Right ventricle myocardium superior (tissue), 1 donor: Measurements from ENCODE around the gene WDR18. TPM values are rescaled to one million over a fixed set of nuclear protein-coding genes. Genes with fewer than 3 reads are reported as not detected.
"Not testable (repeated sequence)": the region's sequence is repeated elsewhere in the genome, so short reads cannot be mapped to it uniquely, and the experiment has no call there.

Source experiments
- ATAC-seq: fragments of 200-7000 bp; cut with Tn5 transposase; one replicate; pipeline ENCODE4 v1.9.1; 2020; ENCODE audit warnings: mild to moderate bottlenecking; ENCODE audit not compliant: poor library complexity
- DNase-seq: peaks from one replicate; pipeline ENCODE4 v3.0.0-alpha.2; 2020
- intact Hi-C: fragments of 100-400 bp; cut with DNase I; formaldehyde crosslinking; loops from one replicate; pipeline ENCODE4 v1.11.2; 2022
- total RNA-seq: library from RNA; stranded (reverse); fragmentation: NEBNext Ultra II Directional; extraction: Animal tissue kit (Norgen Biotek cat#: 25700); gene quantifications from one replicate; pipeline ENCODE4 v1.2.1, GENCODE V29; 2021
- donor health status: DM: no; HTN: yes; CAD: no; lungs with severe emphysema.

WDR18 gene
- total RNA-seq, 1 donor from 2014 or later, result 18.6 TPM

DNA sequence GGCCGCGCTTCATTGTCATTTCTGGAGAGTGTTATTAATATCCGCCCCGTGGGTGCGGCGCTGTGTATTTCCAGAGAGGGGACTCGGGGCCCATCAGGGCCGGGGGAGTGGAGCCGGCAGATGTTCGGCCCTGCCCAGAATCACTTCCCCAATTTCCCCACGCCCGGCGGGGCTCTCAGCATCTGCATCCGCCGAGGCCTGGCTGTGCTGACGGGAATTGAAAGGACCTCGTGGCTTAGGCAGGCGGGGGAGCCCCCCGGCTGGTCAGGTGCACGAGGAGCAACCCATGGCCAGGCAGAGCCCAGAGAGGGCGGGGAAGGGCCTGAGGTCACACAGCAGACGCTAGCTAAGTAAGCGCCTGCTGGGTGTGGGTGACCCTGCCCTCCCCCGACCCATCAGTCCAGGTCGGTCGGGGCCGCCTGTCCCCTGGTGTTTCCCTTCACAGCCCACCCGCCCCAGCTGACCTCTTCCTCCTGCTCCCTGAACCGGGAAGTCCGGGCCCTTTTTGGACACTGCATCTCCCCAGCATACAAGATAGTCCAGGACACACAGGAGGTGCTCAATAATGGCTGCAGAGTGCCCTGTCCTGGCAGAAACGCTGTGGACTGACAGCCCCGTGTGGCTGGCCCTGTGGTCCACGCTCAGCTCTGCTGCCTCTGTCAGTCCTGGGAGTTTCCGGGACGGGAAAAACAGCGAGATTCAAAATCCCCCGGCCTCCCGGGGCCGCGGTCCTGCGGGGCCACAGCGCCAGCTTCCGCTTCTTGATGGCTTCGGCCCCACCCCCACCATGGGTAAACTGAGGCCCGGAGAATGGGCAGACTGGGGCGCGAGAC, 36.2 kb upstream of the WDR18 start:
- intact Hi-C loops, result no loop called here
- DNase-seq (peak; percentile 83), ATAC-seq (peak; percentile 78)

- intact Hi-C loops, result no loop called here
- ATAC-seq, result no peak
These were observed 35.2 kb upstream of the WDR18 start for GRCh38 chr19:948842-949496.

GRCh38 chr19:950352-951066, 33.6 kb upstream of the WDR18 start:
- intact Hi-C loops, result no loop called here
- no peak for DNase-seq

More at GRCh38 chr19:948842-949496, 35.2 kb upstream of the WDR18 start:
- no peak for DNase-seq

GRCh38 chr19:952049-952679, 32.0 kb upstream of the WDR18 start:
- ATAC-seq, result no peak
- intact Hi-C loops, result no loop called here
- DNase-seq, result no peak

More at GRCh38 chr19:950352-951066, 33.6 kb upstream of the WDR18 start:
- ATAC-seq, result no peak

DNA sequence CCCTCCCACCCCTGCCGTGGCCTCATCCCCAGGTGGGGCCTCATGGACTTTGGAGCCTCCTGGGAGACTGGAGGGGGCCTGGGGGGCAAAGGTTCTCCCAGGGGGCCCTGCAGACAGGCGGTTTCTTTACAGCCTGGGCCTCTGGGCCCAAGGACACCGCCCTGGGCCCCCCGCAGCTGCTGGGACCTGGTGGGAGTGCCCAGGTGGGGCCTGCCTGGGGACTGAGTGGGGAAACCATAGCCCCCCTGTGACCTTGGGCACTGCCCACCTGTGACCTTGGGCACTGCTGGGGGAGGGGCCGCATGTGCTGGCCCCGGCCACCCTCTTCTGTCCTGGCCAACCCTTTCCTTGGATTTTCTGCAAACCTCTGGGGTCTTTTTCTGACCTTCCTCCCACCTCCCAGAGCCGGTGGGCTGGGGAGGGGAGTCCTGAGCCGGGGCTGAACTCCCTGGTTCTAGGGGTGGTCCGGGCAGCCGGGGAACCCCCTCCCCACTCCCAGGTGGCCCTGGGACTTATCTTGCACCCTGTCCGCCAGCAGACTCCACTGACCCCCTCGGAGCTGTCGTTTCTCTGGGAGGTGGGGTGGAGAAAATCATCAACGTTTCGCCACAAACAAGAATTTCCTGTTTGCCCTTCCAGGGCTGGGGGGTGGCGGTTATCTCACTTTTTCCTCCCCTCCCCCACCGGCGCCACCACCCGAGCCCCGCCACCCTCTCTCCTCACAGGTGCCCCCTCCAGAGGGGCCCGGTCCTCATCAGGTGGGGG, 31.3 kb upstream of the WDR18 start:
- no peak for ATAC-seq
- intact Hi-C loops, result no loop called here
- DNase-seq, result no peak

DNA sequence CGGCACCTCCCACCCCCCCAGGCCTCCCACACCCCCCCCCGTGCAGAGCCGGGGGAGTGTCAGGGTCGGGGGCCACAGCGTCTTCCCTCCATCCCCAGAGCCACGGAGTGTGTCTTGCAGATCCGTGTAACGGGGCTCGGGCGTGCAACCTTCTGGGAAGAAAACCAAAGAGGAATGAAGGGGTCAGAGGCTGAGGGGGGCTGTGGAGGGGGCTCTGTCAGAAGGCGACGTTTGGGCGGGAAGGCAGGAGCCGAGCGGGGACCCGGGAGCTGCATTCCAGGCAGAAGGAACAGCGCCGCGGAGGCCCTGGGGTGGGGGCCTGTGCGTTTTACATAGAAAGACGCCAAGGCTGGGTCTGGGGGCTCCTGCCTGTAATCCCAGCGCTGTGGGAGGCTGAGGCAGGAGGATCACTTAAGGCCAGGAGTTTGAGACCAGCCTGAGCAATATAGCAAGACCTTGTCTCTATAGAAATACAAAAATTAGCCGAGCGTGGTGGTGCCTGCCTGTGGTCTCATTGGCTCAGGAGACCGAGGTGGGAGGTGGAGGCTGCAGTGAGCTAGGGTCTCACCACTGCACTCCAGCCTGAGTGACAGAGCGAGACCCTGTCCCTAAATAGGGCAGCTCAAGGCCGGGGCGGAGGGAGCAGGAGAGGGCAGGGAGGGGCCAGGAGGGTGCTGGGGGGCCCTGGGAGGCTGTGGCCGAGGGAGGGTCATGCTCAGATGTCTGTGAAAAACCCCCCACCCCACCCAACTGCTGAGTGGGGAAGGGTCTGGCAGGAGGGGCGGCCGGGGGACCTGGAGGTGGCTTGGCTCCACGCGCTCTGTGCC, 30.5 kb upstream of the WDR18 start:
- no peak for ATAC-seq
- intact Hi-C loops, result no loop called here
- no peak for DNase-seq

GRCh38 chr19:954272-954671, 29.9 kb upstream of the WDR18 start:
- ATAC-seq, result no peak
- no peak for DNase-seq
- intact Hi-C loops, result no loop called here

DNA sequence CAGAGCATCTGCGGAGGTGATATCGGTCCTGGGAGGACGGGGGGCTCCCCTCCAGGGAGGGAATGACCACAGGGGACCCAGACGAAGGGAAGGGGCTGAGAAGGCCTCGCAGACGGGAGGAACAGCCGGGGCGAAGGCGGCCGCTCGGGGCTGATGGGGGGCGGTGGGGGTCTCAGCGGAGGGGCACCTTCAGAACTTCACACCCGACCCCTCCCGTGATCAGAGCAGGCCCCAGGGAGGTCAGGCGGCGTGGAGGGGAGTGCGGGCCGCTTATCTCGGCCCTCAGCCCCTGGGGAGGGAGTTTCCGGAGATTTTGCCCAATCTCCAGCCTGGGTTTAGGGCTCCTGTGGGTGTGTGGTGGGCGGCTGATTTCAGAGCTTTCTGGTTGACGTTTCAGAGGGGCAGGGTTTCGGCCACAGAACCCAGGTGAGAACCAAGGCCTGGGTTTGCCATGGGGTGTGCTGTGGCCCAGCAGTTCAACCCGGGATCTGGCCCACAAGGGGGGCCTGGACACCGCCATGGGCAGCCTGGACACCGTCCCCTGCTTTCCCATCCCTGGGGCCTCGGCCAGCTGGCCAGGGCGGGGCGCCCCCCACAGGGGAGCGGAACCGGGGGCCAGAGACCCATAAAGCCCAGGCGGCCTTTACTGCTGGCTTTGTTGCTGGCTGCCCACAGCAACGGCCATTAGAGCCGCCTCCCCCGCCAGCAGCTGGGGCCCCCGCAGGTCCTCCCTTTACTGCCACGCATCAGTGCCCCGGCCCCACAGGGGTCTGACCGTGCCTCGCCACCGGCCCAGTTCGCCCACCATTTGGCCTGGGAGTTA, 29.3 kb upstream of the WDR18 start:
- intact Hi-C loops, result no loop called here
- DNase-seq, result no peak
- no peak for ATAC-seq

- intact Hi-C loops, result no loop called here
- no peak for ATAC-seq
- DNase-seq, result no peak
These were observed 28.1 kb upstream of the WDR18 start for GRCh38 chr19:955803-956765.

- DNase-seq, result no peak
- intact Hi-C loops, result no loop called here
- ATAC-seq, result no peak
These were observed 27.2 kb upstream of the WDR18 start for GRCh38 chr19:956766-957440.

- ATAC-seq, intact Hi-C loops, DNase-seq: not testable (repeated sequence)
These were observed 26.6 kb upstream of the WDR18 start for GRCh38 chr19:957578-957977.

DNA sequence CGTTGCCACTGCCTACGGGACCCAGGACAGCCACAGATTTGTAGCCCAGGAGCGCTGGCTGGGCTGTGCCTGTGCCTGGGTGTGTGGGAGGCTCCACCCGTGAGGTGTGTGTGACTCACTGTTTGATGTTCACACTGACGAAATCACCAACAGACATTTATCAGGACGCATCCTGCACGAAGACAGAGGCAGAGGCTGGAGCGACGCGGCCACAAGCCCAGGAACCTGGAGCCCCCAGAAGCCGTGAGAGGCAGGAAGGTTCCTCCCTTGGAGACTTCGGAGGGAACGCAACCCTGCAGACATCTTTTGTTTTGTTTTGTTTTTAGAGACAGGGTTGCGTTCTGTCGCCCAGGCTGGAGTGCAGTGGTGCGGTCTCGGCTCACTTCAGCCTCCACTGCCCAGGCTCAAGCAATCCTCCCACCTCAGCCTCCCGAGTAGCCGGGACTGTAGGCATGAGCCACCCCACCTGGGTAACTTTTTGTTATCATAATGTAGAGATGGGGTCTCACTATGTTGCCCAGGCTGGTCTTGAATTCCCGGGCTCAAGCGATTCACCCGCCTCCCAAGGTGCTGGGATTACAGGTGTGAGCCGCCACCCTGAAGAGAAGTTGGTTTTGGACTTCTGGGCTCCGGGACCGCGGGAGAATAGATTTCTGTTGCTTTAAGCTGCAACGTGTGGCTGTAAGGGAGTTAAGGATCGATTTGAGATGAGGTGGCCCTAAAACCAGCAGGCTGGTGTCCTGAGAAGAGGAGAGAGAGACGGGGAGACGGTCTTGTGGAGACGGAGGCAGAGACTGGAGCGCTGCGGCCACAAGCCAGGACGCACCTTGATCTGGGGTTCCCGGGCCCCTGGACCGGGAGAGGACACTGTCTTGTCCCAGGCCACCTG, 24.9 kb upstream of the WDR18 start:
- no peak for DNase-seq
- intact Hi-C loops, result no loop called here
- ATAC-seq, result no peak

DNA sequence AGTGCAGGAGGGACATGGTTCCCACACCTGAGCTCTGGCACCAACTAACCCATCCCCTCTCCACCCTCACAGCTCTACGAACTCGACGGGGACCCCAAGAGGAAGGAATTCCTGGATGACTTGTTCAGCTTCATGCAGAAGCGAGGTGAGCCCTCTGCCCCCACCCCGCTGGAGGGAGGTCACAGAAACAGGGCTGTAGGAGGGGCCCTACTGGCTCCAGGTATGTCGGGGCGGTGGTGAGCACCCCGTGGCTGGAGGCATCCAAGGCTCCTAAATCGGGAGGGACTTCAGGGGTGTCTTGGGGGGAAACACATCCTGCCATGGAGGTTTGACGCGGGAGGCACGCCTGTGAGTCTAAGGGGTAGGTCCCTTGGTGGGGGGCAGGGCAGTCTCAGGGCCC, 24.1 kb upstream of the WDR18 start:
- intact Hi-C loops, result no loop called here
- DNase-seq (no peak), ATAC-seq (no peak)

DNA sequence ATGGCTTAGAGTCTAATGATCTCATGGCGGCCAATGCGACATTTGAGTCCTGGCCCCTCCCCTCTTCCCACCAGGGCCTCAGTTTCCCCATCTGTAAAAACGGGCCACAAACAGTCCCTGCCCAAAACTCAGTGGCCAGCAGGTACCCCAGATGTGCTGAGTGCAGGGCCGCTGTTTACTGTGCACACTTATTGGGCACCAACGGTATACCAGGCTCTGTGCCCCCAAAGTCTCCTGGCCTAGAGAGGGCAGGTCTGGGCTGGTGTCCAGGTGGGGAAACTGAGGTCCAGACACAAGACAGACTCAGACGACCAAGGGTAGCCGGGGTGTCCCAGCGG, 23.6 kb upstream of the WDR18 start:
- ATAC-seq (no peak), DNase-seq (no peak)
- intact Hi-C loops, result no loop called here
